ENCODE results near the gene ZDHHC14.

ZDHHC14 gene

DNA sequence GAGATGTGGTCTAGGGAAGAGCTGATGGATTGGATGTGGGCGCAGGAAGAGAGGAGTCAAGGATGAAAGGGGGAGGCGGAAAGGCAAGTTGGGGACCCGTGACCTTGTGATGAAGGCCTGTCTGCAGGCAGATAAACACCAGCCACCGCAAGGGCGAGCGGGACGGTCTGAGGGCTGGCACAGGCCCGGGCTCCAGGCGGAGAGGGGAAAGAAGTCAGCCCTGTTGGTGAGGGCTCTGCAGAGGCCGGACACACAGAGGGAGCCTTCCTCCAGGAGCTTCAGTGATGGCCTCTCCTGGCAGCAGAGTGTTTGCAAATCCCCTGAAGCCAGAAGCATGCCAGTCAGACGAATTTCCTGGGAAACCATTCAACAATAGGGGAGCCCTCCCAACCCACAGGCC lies 112.2 kb downstream of the ZDHHC14 start:
- no peak for DNase-seq (ENCODE audit: low read depth)

DNA sequence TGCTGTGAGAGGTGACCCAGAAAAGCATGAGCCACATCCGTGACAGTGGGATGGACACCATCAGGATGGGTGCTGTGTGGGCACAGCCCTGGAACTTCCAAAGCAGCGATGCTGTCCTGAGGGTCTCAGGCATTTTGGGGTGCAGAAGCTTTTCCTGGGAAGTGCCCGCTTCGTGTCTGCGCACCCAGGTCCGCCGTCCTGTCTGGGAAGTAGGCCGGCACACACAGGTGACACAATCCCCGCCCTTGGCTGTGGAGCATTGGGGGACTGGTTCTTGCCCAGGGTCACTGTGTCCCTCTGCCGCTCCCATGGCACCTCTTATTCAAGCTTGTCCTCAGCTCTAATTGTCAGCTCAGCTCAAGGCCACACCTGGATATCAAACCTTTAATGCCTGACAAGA lies 112.6 kb downstream of the ZDHHC14 start:
- no peak for DNase-seq (ENCODE audit: low read depth)

GRCh38 chr6:157494132-157494710 lies 113.2 kb downstream of the ZDHHC14 start:
- DNase-seq (ENCODE audit: low read depth), result no peak

DNA sequence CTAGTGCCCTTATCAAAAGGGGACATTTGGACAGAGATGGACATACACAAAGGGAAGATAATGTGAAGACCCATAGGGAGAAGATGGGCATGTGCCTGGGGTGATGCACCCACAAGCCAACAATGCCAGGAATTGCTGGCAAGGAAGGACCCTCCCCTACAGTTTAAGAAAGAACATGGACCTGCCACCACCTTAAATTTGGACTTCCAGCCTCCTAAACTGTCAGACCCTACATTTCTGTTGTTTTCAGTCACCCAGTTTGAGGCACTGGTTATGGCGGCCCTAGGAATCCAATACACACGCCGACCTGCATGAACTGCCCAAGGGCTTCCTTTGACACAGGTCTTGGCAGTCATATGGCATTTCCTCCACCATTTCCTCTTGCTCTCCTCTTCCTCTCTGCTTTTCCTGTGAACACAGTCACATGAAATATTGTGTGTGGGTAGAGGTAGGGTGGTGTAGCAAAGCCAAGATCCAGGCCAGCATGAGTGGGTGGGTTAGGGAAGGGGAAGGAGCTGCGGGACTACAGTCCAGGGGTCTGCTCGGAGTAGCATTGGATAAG lies 115.6 kb downstream of the ZDHHC14 start:
- no peak for DNase-seq (ENCODE audit: low read depth)

DNA sequence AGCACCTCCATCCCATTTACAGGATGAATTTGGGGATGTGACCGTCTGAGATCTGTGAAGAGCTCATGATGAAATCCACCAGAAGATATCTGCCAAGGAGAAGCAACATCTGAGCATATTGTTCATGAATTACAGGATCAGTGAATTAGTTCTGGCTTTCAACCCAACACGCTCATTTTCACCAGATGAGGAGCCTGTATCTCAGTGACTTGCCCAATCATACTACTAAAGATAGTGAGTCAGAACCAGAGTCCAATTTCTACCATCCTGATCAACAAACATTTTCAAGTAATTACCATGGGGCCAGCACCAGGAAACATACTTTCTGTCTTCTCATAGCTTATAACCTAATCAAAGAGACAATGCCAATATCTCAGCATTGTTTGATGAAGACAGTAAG lies 116.6 kb downstream of the ZDHHC14 start:
- DNase-seq (ENCODE audit: low read depth), result no peak

GRCh38 chr6:157498817-157499216 lies 117.8 kb downstream of the ZDHHC14 start:
- DNase-seq (ENCODE audit: low read depth), result no peak

DNA sequence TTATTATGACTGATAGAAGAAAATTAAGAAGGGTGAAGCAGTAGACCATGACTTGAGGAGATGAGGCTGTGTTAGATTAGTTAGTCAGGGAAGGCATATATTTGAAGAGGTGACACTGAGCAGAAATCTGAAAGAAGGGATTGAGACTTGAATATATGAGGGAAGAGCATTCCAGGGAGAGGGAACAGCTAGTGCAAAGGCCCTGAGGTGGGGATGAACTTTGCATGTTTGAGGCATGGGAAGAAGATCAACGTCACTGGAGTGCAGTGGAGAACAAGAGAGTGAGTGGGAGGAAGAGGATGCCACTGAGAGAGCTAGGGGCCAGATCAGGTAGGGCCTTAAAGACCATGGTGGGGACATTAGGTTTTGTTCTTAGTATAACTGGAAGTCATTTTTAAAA lies 119.0 kb downstream of the ZDHHC14 start:
- no peak for DNase-seq (ENCODE audit: low read depth)

- DNase-seq (ENCODE audit: low read depth), result no peak
These were observed 122.2 kb downstream of the ZDHHC14 start for GRCh38 chr6:157503018-157503747.

DNA sequence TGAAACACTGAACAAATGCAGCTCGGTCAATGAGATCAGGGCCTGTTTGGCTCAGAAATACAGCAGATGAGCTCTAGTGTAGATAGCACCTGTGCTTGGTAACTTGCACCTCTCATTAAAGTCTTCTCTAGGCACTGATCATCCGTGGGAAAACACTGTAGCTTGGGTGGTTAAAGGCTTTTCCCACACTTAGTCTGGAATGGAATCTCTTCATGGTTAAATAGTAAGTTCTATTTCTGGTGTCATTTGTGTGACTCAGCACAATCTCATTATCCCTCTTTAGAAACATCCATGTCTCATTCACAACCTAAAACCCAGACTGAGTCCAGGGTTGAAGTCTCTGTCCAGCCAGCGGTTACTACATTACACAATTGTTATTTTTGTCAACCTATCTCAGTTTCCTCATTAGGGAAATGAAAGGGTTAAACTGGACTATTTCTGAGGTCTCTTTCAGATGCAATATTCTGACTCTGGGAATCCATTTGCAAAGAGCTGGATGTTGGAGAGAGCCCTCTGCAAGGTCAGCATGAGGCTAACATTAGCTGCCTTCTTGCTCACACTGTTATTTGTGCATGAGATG lies 125.0 kb downstream of the ZDHHC14 start:
- DNase-seq (ENCODE audit: low read depth), result no peak

- DNase-seq (ENCODE audit: low read depth), result no peak
These were observed 129.6 kb downstream of the ZDHHC14 start for GRCh38 chr6:157510323-157511188.

DNA sequence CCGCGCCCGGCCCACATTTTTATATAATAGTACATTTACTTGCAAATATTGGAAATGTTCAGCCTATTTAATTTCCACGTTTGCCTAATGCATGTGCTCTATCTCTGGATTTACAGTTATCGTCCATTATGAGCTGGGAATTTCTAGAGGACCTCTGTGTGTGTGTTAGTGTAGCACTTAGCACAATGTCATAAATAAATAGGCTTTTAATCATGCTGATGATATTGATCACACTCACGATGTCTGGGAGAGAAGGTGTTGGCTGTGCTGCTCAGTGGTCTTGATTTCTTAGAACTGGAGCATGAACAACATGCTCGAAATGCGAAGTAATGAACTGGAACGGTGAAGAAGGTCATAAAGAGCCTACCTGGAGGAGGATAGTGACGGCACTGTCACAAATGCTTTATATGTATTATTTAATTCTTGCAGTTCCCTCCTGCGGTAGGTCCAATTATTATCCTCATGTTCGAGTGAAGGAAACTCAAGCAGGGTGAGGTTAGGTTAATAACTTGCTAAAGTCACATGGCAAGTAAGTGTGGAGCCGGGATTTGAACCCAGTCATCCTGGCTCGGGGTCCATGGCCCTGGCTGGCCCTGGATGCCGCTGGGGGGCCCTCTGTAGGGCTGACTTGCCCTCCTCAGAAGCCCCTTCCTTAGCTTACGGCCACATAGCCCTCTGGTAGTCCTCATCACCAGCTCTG lies 130.8 kb downstream of the ZDHHC14 start:
- no peak for DNase-seq (ENCODE audit: low read depth)

DNA sequence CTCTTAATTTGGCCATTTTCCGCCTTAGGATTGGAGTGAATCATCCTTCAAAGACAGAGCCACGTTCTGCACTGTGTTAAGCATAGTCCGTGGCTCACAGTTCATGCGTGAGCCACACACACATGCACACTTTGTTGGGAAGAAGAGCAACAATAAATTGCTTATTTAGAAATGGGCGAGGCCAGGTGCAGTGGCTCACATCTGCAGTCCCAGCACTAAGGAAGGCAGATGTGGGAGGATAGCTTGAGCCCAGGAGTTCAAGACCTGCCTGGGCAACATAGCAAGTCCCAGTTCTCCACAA lies 131.3 kb downstream of the ZDHHC14 start:
- DNase-seq (ENCODE audit: low read depth), result no peak

DNA sequence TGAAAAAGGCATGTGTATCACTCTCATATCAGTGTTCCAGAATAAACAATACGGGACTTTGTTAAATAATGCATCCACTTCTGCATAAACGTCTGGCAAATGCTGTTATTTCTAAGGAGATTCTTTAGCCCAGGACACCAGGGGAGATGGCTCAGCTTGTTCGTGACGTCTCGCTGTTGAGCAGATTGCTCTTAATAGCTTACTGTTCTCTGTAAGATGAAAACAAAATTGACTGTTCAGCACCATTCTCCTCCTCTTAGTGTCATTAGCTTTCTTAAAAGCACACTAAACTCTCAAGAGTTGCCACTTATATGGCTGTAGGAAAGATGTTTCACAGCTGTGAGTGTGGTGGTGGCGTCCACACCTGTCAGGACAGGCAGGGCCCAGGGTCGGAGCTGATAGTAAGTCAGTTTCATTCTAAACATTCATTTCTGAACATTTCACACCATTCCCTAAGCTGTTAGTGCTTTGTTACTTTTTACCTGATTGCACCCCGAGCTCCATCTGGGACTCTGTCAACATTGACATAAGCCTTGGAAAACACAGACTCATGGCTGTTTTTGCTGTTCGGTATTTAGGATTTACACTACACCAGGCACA lies 132.1 kb downstream of the ZDHHC14 start:
- DNase-seq (ENCODE audit: low read depth), result no peak

- DNase-seq (ENCODE audit: low read depth), result no peak
These were observed 132.9 kb downstream of the ZDHHC14 start for GRCh38 chr6:157513619-157514485.

DNA sequence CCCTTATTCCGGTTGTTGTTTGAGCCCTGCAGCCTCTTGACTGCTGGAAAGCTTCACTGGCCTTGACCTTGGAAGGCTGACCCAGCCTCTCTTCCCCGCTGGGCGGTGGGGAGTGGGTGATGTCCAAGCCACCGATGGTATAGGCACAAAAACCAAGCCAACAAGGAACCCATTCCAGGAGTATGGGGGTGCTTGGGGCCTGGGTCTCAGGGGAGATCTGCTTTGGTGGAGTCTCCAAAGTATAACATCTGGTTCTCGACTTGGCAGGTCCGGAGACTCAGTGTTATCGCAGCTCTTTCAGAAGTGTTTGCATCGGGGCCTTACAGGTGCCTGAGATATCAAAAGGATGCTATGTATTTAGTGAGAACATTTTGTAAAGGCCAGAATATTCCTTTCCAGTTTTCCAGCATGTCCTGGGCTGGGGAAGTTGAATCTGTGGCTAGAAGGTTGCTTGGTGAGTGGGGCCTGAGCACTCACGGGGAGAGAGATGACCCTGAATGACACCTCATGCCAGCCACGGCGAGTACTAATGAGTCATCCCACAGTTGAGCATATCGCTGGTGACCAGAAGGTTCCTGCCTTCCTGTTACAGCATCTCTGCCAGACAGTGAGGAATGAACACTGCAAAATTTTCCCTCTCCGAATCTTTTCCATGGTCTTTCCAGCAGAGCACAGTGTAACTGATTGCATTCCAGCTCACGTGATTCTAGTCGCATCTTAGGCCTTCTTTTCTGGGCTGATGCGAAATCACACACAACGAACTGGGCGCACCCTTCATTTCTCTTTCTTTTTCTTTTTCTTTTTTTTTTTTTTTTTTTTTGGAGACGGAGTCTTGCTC lies 133.9 kb downstream of the ZDHHC14 start:
- no peak for DNase-seq (ENCODE audit: low read depth)

- no peak for DNase-seq (ENCODE audit: low read depth)
These were observed 135.5 kb downstream of the ZDHHC14 start for GRCh38 chr6:157516319-157517026.

DNA sequence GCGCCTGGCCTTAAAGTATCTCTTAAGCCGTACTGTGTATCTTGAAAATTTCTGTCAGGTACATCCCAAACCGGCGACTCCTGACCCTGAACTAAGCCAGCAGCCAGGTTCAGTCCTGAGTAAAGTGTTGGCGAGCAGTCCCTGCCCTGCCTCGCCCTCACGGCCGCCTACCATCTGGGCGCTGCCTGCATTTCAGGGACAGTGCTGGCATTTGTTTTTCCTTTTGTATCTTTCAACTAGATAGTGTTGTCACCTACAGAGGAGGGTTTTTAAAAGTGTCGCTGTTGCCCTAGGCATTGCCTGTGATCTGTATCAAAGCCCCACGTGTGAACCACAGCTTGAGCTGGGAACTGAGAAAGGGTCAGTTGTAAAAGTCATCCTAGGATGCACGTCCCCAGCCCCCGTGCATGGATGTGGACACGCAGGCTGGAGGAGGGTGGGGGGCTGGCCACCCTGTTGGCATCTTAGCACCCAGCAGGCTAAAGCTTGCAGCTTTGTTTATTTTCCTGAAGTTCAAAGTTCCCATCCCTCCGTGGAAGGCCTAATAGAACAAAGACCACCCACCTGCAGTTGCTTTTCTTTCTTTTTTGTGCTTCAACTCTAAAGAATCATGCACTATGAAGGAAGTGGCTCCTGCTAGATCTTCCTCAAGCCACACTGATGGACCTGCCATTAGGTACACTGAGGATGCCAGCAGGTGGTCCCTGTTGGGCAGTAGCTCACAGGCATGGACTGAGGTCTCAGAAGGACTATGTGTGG lies 136.8 kb downstream of the ZDHHC14 start:
- no peak for DNase-seq (ENCODE audit: low read depth)

All from stimulated activated CD8-positive, alpha-beta memory T cell treated with anti-CD3 and anti-CD28 coated beads, Interleukin-15, amount 100 ng/mL, for 24 hours (primary cell).